HPDE6-E6E7 (cell line): Measurements from ENCODE around the gene CRISPLD2.
"Not testable (repeated sequence)": the region's sequence is repeated elsewhere in the genome, so short reads cannot be mapped to it uniquely, and the experiment has no call there.

ENCODE experiments used
- DNase-seq: peaks from one replicate; pipeline ENCODE4 v3.0.0; 2011; ENCODE audit warnings: missing footprints; ENCODE audit errors: extremely low spot score

Gene CRISPLD2

GRCh38 chr16:84839956-84840355 is 20.2 kb downstream of the CRISPLD2 start:
- no peak for DNase-seq

- no peak for DNase-seq
Observed at GRCh38 chr16:84840687-84841627, 21.2 kb downstream of the CRISPLD2 start.

DNA sequence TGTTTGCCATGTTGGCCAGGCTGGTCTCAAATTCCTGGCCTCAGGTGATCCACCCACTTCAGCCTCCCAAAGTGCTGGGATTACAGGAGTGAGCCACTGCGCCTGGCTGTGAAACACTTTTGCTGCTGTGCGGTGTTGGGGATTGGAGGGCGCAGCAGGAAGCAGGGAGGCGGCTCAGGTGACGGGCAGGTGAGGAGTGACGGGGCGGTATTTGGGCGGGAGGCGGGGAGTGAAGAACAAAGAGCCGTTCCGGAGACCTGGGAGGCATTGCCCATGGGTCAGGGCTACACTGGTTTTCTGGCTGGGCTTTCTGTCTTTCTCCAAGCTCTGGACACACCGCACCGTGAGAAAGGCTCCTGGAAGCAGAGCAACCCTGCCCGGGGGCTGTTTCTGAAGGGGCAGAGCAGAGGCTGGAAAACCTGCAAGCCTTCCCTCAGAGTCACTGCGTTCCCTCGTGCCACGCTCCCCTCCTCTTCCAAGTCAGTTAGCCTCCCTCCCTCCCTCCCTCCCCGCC is 22.1 kb downstream of the CRISPLD2 start:
- peak; percentile 87 for DNase-seq

DNA sequence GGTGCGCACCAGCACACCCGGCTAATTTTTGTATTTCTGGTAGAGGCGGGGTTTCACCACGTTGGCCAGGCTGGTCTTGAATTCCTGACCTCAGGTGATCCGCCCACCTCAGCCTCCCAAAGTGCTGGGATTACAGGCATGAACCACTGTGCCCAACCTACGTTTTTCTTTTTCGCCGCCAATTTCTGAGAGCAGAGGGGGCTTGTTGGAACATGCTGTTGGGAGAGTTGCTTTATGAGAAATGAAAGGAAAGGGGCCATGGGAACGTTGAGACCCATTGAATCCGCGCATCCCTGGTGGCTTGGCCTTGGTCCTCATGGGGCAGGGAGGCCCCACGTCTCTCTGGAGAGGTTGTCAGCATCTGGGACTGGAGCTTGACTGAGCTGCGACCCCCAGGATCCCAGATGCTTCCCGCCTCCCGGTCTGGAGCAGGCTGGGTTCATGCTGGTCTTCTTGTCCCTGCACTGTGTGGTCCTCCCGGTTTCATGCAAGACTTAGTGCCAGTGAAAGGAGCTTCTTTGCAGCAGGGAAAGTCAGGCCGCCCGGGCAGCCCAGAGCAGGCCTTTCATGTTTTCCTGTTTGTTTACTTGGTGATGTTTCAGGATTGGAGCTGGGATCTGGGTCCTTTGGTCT is 22.8 kb downstream of the CRISPLD2 start:
- DNase-seq = no peak

DNA sequence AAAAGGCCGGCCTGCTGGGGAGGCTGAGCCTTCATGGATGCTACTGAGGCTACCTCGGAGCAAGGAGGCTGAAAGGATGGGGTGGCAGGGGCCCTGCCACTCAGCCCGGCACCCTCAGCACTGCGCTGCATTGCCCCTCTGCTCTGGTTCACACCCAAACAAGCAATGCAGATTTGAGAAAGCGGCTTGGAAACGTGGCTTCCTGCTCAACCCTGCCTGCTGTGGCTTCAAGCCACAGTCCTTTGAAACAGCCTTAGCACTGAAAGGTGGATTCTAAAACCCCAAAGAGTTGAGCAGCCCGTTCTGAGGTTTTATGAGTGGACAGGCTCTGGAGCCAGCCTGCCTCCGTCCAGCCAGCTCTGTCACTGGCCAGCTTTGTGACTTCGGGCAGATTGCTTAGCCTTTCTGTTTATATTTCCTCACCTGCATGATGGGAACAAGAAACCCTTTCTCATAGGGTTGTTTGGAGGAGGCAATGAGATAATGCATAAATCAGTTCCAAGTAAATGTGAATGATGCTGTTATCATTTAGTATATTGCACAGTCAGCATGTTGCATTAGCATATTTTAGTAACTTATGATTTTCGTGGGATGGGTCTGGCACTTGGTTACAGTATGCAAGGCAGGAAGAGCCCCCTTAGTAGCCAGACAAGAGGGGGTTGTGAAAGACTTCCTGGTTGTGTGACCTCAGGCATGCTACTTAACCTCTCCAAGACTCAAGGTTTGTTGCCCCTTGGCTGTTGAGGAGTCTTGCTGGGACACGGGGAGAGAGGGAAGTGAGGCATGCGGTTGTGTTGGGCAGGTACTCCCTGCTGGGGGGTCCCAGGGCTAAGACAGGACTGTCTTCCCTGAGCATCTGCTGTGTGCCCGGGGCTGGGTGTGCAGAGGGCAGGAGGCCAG is 23.6 kb downstream of the CRISPLD2 start:
- DNase-seq = no peak

DNA sequence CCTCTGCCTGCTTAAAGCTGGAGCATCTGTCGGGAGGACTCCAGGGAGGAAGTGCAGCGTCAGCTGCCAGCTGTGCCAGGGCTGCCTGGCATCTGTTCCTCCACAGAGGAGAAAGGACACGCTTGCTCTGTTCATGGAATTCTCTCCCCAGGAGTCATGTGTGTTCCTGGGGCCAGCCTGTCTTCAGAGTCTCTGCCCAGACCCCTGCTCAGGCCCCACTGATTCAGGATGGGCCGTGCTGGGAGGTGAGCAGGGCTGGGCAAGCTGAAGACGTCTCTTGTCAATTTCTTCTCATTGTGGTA is 24.2 kb downstream of the CRISPLD2 start:
- no peak for DNase-seq

- DNase-seq = no peak
Observed at GRCh38 chr16:84844559-84845495, 25.0 kb downstream of the CRISPLD2 start.

GRCh38 chr16:84845496-84846002 is 25.8 kb downstream of the CRISPLD2 start:
- no peak for DNase-seq

DNA sequence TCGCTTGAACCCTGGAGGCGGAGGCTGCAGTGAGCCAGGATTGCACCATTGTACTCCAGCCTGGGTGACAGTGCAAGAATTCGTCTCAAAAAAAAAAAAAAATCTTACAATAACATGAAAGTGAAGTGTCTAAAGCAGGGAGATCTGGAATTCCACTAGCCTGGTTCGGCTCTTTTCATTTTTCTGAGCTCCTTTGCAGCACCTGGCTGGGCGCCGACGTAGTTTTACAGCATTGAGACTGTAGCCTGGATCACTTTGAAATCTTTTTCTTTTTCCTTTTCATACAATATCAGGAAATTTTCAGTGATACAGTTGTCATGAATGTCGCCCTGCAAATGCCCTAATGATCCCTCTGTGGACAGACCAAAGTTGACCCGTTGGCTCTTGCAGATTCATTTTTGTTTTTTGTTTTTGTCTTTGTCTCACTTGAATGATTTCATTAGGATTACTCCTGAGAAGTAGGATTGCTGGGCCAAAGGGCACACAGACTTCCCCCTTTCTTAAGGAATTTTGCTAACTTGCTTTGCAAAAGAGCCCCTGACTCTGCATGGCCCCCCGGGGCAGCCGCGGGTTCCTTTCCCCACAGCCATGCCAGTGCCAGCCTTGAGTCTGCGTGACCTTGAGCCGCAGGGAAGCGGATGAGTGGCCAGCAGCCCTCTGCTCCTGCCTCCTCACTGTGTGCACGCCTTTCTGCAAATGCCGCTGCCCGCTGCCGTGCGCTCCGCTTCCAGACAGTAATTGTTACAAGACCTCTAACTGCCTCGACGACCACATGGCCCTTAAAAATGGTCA is 28.0 kb downstream of the CRISPLD2 start:
- DNase-seq = no peak

DNA sequence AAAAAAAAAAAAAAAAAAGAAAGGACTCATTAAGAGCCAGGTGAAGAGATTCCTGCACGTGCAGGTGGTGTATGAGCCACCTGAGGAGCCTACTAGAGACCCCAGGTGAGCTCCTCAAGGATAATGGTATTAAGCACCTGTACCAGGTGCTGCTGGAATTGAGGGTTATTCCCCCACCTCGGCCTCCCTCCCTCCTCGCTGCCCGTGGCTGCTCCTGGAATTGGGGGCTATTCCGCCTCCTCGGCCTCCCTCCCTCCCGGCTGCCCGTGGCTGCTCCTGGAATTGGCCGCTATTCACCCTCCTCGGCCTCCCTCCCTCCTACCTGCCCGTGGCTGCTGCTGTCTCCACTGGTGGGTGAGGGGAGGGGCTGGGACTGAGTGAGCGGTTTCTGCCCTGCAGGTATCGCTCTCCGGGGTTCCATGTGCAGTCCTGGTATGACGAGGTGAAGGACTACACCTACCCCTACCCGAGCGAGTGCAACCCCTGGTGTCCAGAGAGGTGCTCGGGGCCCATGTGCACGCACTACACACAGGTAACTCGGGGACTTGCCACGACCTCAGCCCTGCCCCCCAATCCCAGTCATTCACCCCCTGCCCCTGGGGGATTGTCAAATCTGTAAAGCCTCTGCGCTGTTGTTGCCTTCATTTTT is 29.3 kb downstream of the CRISPLD2 start:
- DNase-seq = no peak

DNA sequence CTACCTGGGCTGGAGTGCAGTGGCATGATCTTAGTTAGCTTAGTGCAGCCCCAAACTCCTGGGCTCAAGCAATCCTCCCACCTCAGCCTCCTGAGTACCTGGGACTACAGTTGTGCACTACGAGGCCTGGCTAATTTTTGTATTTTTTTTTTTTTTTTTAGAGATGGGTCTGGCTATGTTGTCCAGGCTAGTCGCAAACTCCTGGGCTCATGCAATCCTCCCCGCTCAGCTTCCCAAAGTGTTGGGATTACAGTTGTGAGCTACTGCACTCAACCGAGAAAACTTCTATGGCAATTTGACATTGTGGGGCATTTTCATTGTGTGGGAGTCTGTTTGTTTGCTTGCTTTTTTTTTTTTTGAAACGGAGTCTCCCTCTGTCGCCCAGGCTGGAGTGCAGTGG is 30.0 kb downstream of the CRISPLD2 start:
- DNase-seq = no peak

DNA sequence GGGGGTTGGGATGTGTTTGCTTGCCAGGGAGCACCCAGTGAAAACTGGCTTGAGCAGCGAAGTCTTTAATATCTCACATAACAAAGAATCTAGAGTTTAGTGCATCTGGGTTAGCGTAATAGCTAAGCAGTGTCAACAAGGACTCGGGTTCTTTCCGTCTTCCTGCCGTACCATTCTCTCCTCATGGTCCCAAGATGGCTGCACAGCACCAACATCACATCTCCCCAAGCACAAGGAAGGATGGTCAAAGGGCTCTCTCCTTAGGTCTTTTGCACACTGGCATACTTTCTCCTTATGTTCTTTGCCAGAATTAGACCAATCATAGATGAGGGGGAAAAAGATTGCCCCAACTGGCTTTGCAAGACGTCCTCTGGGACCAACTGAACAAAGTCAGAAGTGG is 30.9 kb downstream of the CRISPLD2 start:
- no peak for DNase-seq

- peak; percentile 64 for DNase-seq
Observed at GRCh38 chr16:84851192-84852127, 31.7 kb downstream of the CRISPLD2 start.

DNA sequence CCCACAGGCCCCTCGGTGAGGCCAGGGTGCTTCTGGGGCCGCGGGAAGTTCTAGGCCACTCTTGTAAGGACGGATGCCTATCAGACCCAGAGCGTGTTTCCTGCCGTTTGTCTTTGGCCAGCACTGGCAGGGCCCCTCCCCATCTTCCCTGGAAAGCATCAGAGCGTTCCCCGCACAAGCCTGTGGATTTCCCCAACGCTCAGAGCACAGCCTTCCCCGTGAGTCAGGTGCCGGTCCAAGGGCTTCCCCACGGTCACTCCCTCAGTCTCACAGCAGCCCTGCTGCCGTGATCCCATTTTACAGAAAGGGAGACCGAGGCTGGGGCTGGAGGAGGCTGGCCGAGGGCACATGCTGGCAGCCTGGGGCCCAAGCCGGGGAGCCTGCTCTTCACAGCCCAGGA is 33.7 kb downstream of the CRISPLD2 start:
- no peak for DNase-seq

GRCh38 chr16:84854759-84855158 is 35.0 kb downstream of the CRISPLD2 start:
- no peak for DNase-seq

GRCh38 chr16:84855435-84856202 is 35.8 kb downstream of the CRISPLD2 start:
- not testable (repeated sequence) for DNase-seq

- DNase-seq = not testable (repeated sequence)
Observed at GRCh38 chr16:84856203-84856581, 36.4 kb downstream of the CRISPLD2 start.
